HCT116 (cell line): ENCODE results near the gene MYOF. TPM values are rescaled to one million over a fixed set of nuclear protein-coding genes. Genes with fewer than 3 reads are reported as not detected.

ENCODE experiments used
- ATAC-seq: fragments of 200-7000 bp; cut with Tn5 transposase; 2 replicates; pipeline ENCODE4 v1.9.1; 2020; ENCODE audit warnings: mild to moderate bottlenecking, moderate library complexity
- BruUV-seq: library from RNA; stranded (reverse); fragments of 400-500 nt; replicated peaks from 2 replicates; lab custom pipeline; 2021; lab: Mats Ljungman, UMichigan
- CTCF ChIA-PET: fragments of 300-600 bp; sonication (Branson Sonifier 250); formaldehyde crosslinking; loops from one replicate; lab custom pipeline; 2021; ENCODE audit warnings: antibody characterized with exemption; lab: Charles Lee
- POLR2A ChIA-PET: fragments of 300-600, 350-600 bp; sonication (Branson Sonifier 250); formaldehyde crosslinking; loops from one replicate; lab custom pipeline; 2021; ENCODE audit warnings: antibody characterized with exemption; lab: Charles Lee
- RAD21 ChIA-PET, 2 experiments: fragments of 300-600 bp; sonication (Branson Sonifier 250); formaldehyde crosslinking; loops; one replicate each; lab custom pipeline; 2023; ENCODE audit warnings: low total read pairs in 2 of 2; ENCODE audit not compliant: uncharacterized antibody in 2 of 2, unreplicated experiment in 2 of 2, low non-redundant PET in 1 of 2; lab: Charles Lee
- DNase-seq: peaks from one replicate; pipeline ENCODE4 v3.0.0-alpha.2; 2010; ENCODE audit warnings: low read depth, low spot score
- H2AFZ ChIP-seq: fragments of 200-600 bp; shearing (Covaris generic), sonication (generic); 2 replicates; pipeline ENCODE4 v1.6.1; 2017; ENCODE audit warnings: low read depth, mixed run types, mixed read lengths, antibody characterized with exemption, low read length; ENCODE audit not compliant: poor library complexity, severe bottlenecking
- H3K27ac ChIP-seq: 2 replicates; pipeline ENCODE4 v1.5.1; 2012; ENCODE audit warnings: low read depth, low read length
- H3K27me3 ChIP-seq: fragments of 200-600 bp; sonication (generic); 2 replicates; pipeline ENCODE4 v1.6.1; 2016; ENCODE audit warnings: mixed run types, low read length, mixed read lengths; ENCODE audit not compliant: insufficient read depth
- H3K36me3 ChIP-seq, 2 experiments: fragments of 200-500 bp in 1 of 2; fragments of 200-600 bp in 1 of 2; sonication (Bioruptor generic) in 1 of 2; sonication (generic) in 1 of 2; 2 replicates each; pipeline versions ENCODE4 v1.5.1 to v1.6.1; 2014 to 2016; ENCODE audit warnings: low read length in 2 of 2, inconsistent platforms in 1 of 2, mixed read lengths in 1 of 2, mixed run types in 1 of 2; ENCODE audit not compliant: insufficient read depth in 2 of 2, control insufficient read depth in 1 of 2
- H3K4me1 ChIP-seq, 2 experiments: fragments of 200-600 bp in 1 of 2; sonication (generic) in 1 of 2; 2 replicates each; pipeline versions ENCODE4 v1.5.1 to v1.6.1; 2012 to 2017; ENCODE audit warnings: low read length in 2 of 2, inconsistent platforms in 1 of 2, mild to moderate bottlenecking in 1 of 2, mixed read lengths in 1 of 2, mixed run types in 1 of 2, moderate library complexity in 1 of 2; ENCODE audit not compliant: insufficient read depth in 2 of 2, control insufficient read depth in 1 of 2
- H3K4me2 ChIP-seq: fragments of 200-600 bp; sonication (generic); 2 replicates; pipeline ENCODE4 v1.6.1; 2017; ENCODE audit warnings: mixed run types, low read length, mixed read lengths
- H3K4me3 ChIP-seq, 2 experiments: fragments of 200-600 bp in 1 of 2; sonication (generic) in 1 of 2; replicated peaks in 1 of 2; 2 replicates each; pipeline ENCODE4 v1.5.1; 2011 to 2016; ENCODE audit warnings: low read length in 2 of 2, control low read depth in 1 of 2, low read depth in 1 of 2, mild to moderate bottlenecking in 1 of 2, mixed read lengths in 1 of 2, mixed run types in 1 of 2
- H3K79me2 ChIP-seq: fragments of 200-600 bp; sonication (generic); 2 replicates; pipeline ENCODE4 v1.6.1; 2017; ENCODE audit warnings: mild to moderate bottlenecking, mixed run types, low read length, moderate library complexity, mixed read lengths; ENCODE audit not compliant: insufficient read depth
- H3K9ac ChIP-seq: fragments of 200-600 bp; sonication (generic); 2 replicates; pipeline ENCODE4 v1.6.1; 2016; ENCODE audit warnings: low read length, mixed read lengths
- H3K9me2 ChIP-seq: fragments of 200-600 bp; sonication (generic), shearing (Covaris generic); 2 replicates; pipeline ENCODE4 v1.6.1; 2017; ENCODE audit warnings: mixed run types, mild to moderate bottlenecking, moderate library complexity; ENCODE audit not compliant: insufficient read depth
- H3K9me3 ChIP-seq, 2 experiments: fragments of 200-500 bp in 1 of 2; fragments of 200-600 bp in 1 of 2; sonication (Bioruptor generic) in 1 of 2; sonication (generic) in 1 of 2; 2 replicates each; pipeline ENCODE4 v1.6.1; 2014 to 2017; ENCODE audit warnings: low read length in 2 of 2, mixed read lengths in 2 of 2, inconsistent platforms in 1 of 2, low read depth in 1 of 2, mild to moderate bottlenecking in 1 of 2, mixed run types in 1 of 2, moderate library complexity in 1 of 2; ENCODE audit not compliant: control insufficient read depth in 1 of 2, insufficient read depth in 1 of 2
- H4K20me1 ChIP-seq: fragments of 200-600 bp; sonication (generic), shearing (Covaris generic); 2 replicates; pipeline ENCODE4 v1.6.1; 2017; ENCODE audit warnings: mixed run types, mild to moderate bottlenecking, moderate library complexity; ENCODE audit not compliant: insufficient read depth
- EGR1 ChIP-seq: IDR thresholded peaks from 2 replicates; pipeline ENCODE4 v1.6.1; 2012; ENCODE audit warnings: low read depth
- ELF1 ChIP-seq: IDR thresholded peaks from 2 replicates; pipeline ENCODE4 v1.6.1; 2012; ENCODE audit warnings: low read depth, borderline replicate concordance
- EZH2phosphoT487 ChIP-seq: fragments of 200-600 bp; IDR thresholded peaks from 2 replicates; pipeline ENCODE4 v1.6.1; 2018; ENCODE audit warnings: antibody characterized with exemption, borderline replicate concordance
- JUND ChIP-seq: IDR thresholded peaks from 2 replicates; pipeline ENCODE4 v1.6.1; 2012
- POLR2A ChIP-seq: IDR thresholded peaks from 2 replicates; pipeline ENCODE4 v1.7.0; 2011; ENCODE audit warnings: borderline replicate concordance; ENCODE audit not compliant: insufficient read depth, insufficient read length; ENCODE audit errors: extremely low read depth
- RAD21 ChIP-seq: IDR thresholded peaks from 2 replicates; pipeline ENCODE4 v1.6.1; 2012; ENCODE audit warnings: low read depth, mild to moderate bottlenecking
- SIN3A ChIP-seq: IDR thresholded peaks from 2 replicates; pipeline ENCODE4 v1.6.1; 2012; ENCODE audit warnings: low read depth
- SRF ChIP-seq: IDR thresholded peaks from 2 replicates; pipeline ENCODE4 v1.6.1; 2012; ENCODE audit warnings: low read depth
- TCF7L2 ChIP-seq: IDR thresholded peaks from 2 replicates; pipeline ENCODE4 v1.7.0; 2011; ENCODE audit warnings: borderline replicate concordance, inconsistent platforms; ENCODE audit not compliant: insufficient read depth, insufficient read length; ENCODE audit errors: extremely low read depth
- ZBTB33 ChIP-seq: IDR thresholded peaks from 2 replicates; pipeline ENCODE4 v1.6.1; 2011; ENCODE audit warnings: mild to moderate bottlenecking, low read length, moderate library complexity; ENCODE audit not compliant: insufficient replicate concordance; ENCODE audit errors: extremely low read depth
- ZFX ChIP-seq: fragments of 450-650 bp; IDR thresholded peaks from 2 replicates; pipeline ENCODE4 v1.6.1; 2017
- intact Hi-C: fragments of 100-400 bp; cut with micrococcal nuclease; formaldehyde crosslinking; loops from 2 replicates; pipeline ENCODE4 v1.10.0; 2022
- total RNA-seq: library from RNA; stranded (reverse); gene quantifications from one replicate; pipeline ENCODE4 v1.2.1, GENCODE V29; 2021; ENCODE audit not compliant: unreplicated experiment

Gene MYOF
- total RNA-seq, 1 experiment from 2014 or later: 250 TPM

- Histone ChIP-seq H3K79me2 (no peaks in the 10 kb centered on the region), H3K9ac (no peak overlapping the region)
- TF ChIP-seq ZFX: no peak
- no peak for TF ChIP-seq JUND
- no peak for TF ChIP-seq ELF1
- TF ChIP-seq TCF7L2: no peak
- TF ChIP-seq ZBTB33: no peak
- TF ChIP-seq EGR1: no peak
- no peak for TF ChIP-seq EZH2phosphoT487
- no peak for TF ChIP-seq RAD21
- TF ChIP-seq SRF: no peak
- no peak for TF ChIP-seq SIN3A
- TF ChIP-seq POLR2A: no peak
- TF ChIP-seq, all 23 proteins: peak for 0
- DNase-seq (no peak), ATAC-seq (no peak)
- Histone ChIP-seq H4K20me1 (no peaks in the 10 kb centered on the region), H2AFZ (no peak overlapping the region), H3K9me2 (no peaks in the 10 kb centered on the region), H3K27me3 (no peaks in the 10 kb centered on the region), H3K36me3 (no peaks in the 10 kb centered on the region), H3K9me3 (peaks cover 3 to 4% of the 10 kb centered on the region in 2 experiments; a peak in 2 of 4 replicates), H3K4me3 (no peak overlapping the region), H3K4me2 (no peak overlapping the region), H3K27ac (no peak overlapping the region), H3K4me1 (no peaks in the 10 kb centered on the region)
- ChIA-PET POLR2A (no interaction called here), CTCF (no interaction called here), RAD21 (no interaction called here)
- intact Hi-C loops: no loop called here
- no TSS peak for BruUV-seq
Observed at GRCh38 chr10:93267521-93267920, 214.6 kb downstream of the MYOF start.
